Ramos (cell line): ENCODE measurements around the gene FBXO17.
"Not testable (repeated sequence)": the region's sequence is repeated elsewhere in the genome, so short reads cannot be mapped to it uniquely, and the experiment has no call there.

Experiments used
- in situ Hi-C: fragments of 300-500 bp; cut with MboI; formaldehyde crosslinking; loops from one replicate; pipeline ENCODE4 v1.14.3; 2022; ENCODE audit warnings: low sequenced_read_pairs; ENCODE audit not compliant: unreplicated experiment

FBXO17 gene, protein sequence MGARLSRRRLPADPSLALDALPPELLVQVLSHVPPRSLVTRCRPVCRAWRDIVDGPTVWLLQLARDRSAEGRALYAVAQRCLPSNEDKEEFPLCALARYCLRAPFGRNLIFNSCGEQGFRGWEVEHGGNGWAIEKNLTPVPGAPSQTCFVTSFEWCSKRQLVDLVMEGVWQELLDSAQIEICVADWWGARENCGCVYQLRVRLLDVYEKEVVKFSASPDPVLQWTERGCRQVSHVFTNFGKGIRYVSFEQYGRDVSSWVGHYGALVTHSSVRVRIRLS

DNA sequence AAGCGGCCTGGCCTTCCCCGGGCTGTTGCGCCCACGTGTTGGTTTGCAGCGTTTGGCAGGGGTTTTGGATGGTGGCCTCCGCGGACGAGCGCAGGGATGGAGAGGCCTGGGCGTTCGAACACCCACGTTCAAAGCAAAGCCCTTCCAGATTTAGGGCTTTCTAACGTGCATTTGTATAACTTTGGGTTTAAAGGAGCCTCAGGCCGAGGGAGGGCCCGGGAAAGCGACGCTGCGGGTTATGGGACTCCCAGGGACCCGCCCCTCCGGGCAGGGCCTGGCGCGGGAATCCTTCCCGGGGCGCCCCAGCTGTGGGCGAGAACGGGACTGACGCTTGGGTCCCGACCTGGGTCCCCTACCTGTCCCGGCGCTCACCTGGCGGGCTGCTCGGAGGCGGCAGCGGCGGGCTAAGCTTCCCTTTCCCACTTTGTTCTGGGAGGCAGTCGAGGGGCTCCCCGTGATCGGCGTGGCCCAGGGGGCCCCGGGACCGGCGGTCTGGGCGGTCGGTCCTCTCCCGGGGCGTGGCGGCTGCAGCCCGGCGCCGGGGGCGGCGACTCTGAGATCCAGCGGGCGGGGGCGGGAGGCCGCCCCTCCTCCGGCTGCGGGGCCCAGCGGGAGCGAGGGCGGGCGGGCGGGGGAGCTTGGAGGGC is at the start of gene FBXO17:
Gene FBXO17, minus strand, starts transcription at position 529 of the 647 bp plus-strand sequence. CDS start 25,423 bp downstream, outside the sequence.
- in situ Hi-C loops = no loop called here

DNA sequence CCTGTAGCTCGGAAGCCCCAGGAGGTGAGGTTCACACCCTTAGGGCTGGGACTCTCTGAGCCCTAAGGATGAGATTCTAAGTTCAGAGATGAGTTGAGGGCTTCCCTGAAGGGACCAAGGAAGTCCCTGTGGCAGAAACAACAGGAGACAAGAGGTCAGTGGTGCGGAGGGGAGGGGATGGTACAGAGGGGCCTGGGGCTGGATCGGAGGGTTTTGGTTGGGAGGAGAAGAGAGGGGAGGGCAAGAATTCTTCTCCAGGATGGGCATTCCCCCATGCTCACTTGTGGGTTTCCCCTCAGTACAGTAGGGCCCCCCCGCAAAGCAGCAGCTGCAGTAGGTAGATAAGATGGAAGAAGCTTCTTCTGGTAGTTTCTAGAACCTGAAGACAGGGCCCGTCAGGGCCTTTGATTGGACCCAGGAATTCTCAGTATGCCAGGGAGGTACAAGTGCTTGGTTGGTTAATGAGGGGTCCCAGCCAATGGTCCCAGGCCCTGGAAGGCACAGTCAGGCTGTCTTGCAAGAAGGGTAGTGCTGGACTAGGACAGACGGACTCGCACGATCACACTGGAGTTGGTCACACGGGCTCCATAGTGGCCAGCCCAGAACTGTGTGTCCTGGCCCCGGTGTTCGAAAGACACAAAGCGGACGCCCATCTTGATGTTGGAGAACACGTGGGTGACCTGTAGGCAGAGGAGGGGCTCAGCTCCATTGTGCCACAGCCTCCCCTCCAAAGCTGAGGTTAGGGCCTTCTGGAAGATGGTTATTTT is 49.5 kb upstream of the FBXO17 start:
- in situ Hi-C loops = no loop called here

DNA sequence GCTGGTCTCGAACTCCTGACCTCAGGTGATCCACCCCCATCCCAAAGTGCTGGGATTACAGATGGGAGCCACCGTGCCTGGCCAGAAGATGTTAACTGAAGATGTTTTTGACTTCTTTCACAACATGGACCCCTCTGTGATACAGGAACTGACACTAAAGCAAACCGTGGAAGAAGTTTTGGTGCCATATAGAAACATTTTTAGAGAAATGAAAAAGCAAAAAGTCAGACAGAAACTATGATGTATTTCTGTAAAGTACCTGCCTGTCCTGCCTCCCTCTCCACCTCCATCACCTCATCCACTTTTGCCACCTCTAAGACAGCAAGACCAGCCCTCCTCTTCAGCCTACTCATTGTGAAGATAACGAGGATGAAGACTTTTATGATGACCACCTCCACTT is 45.5 kb upstream of the FBXO17 start:
- in situ Hi-C loops = no loop called here

DNA sequence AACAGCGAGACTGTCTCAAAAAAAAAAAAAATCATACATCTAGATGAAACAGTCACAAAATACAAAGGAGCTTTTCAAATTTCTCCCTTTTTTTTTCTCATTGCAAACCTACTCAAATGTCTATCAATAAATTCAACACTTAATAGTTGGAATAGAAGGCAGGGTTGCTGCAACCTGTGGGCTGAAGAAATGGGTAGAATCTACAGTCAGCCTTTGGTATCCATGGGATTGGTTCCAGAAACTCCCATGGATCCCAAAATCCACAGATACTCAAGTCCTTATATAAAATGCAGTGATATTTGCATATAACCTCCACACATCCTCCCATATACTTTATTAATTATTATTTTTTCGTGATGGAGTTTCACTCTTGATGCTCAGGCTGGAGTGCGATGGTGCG is 42.1 kb upstream of the FBXO17 start:
- in situ Hi-C loops = no loop called here

DNA sequence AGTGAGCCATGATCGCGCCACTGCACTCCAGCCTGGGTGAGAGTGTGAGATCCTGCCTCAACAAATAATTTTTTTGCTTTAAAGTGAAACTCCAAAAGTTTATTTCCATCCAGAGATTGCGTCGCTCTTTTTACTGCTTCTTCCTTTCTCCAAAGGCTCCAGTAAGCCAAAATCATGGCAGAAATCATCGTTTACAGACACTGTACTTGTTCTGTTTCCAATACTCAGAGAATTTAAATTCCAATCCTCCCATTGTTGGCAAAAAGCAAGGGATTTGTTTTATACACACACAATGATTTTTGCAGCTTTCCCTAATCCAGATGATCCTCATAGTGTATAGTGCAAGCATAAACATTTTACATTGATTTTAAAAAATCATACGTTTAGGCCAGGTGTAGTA is 41.5 kb upstream of the FBXO17 start:
- in situ Hi-C loops = no loop called here

DNA sequence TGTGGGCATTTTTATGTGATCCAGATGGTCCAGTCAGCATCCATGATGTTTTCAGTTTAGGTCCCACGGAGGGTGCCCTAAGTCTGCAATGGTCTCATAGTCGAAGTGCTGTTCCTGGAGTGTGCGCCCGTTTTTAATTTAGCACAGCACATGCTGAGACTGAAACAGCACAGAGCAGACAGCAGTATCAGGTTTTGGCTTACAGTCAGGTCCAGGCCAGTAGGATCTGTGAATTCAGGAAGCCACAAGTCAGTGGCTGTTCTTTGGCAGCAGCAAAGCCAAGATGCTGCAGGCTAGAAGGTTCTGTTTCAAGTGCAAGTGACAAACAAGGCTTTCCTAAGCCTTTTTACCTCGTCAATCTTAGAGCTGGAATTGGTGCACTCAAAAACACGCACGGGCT is 38.5 kb upstream of the FBXO17 start:
- in situ Hi-C loops = no loop called here

DNA sequence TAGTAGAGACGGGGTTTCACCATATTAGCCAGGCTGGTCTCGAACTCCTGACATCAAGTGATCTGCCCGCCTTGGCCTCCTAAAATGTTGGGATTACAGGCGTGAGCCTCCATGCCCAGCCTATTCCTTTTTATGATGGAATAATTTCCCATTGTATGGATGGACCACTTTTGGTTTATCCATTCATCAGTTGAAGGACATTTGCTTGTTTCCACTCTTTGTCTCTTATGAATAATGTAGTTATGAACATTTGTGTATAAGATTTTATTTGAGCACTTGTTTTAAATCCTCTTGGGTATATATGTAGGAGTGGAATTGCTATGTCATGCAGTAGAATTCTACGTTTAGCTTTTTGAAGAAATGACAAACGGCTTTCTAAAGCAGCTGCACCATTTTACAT is 33.5 kb upstream of the FBXO17 start:
- in situ Hi-C loops = no loop called here

DNA sequence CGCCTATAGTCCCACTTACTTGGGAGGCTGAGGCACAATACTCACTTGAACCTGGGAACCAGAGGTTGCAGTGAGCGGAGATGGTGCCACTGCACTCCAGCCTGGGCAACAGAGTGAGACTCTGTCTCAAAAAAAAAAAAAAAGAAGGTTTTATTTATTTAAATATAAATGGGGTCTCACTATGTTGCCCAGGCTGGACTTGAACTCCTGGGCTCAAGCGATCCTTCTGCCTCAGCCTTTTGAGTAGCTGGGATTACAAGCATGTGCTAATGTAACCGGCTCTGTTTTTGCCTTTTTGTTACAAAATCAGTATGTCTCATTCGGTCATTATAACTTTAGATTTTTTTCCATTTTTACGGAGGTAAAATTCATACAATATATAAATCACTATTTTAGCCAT is 32.6 kb upstream of the FBXO17 start:
- in situ Hi-C loops = no loop called here

DNA sequence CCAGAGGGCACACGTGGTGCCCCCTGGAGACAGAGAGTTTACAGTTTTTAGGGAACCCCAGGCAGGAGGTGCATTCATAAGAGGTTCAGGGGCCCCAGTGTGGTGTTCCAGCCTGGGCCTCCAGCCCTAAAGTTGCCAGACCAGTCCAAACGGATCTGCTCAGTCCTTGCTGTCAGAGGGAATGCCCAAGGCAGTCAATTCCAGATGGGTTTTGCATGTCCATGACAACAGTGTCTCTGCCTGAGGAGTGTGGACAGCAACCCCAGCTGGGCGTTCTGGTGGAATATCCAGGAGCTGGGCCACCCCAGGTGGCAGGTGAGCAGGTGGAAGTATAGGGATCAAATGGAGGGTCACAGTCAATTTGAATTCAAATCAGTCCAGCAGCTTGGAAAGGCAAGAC is 31.6 kb upstream of the FBXO17 start:
- in situ Hi-C loops = no loop called here

DNA sequence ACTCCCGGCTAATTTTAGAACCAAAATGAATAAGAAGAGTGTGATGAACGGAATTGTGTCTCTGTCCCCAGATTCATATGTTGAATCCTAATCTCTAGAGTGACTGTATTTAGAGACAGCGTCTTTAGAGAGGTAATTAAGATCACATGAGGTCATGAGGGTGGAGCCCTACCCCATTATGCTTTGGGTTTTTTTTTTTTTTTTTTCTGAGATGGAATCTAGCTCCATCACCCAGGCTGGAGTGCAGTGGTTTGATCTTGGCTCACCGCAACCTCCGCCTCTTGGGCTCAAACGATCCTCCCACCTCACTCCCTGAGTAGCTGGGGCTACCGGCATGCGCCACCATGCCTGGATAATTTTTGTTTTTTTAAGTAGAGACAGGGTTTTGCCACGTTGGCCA is 28.9 kb upstream of the FBXO17 start:
- in situ Hi-C loops = no loop called here

DNA sequence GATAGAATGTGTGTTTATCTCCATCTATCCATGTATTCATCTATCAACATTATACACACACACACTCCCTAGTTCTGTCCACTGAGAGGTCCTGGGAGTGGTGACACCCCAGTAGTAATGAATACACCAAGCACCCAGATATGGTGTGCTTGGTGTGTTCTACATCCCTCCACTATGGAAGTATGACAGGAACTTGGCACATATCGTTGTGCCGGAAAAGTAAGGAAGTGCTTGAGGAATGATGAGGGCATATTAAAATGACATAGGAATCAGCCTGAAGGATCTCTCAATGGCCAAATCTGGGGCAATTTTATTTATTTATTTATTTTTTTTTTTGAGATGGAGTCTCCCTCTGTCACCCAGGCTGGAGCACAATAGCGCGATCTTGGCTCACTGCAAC is 28.3 kb upstream of the FBXO17 start:
- in situ Hi-C loops = no loop called here

DNA sequence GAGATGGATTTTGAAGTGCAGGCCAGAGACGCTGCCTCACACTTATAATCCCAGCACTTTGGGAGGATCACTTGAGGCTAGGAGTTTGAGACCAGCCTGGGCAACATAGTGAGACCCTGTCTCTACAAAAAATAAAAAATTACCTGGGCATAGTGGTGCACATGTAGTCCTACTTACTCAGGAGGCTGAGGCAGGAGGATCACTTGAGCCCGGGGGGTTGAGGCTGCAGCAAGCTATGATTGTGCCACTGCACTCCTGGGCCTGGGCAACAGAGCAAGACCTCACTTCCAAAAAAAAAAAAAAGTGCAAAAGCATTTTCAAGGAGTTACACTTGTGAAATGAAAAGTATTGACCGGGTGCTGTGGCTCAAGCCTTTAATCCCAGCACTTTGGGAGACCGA is 27.6 kb upstream of the FBXO17 start:
- in situ Hi-C loops = no loop called here

DNA sequence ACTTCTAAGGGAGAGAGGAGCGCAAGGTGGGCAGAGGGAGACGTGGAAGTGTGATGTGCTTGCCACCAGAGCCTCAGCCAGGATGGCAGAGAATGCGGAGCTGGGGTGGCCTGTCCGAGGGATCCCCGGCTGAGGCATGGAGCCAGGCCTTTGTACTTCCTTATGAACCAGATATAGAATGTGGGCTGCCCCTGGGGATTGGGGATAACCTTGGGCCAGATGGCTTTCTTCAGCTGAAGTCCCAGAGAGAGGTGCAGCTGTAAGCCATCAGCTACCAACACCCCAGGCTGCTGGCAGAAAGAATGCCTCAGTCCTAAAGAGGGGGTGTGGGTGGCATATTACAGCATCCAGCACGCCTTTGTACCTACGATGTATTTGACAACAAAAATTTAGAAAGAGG is 25.5 kb upstream of the FBXO17 start:
- in situ Hi-C loops = no loop called here

DNA sequence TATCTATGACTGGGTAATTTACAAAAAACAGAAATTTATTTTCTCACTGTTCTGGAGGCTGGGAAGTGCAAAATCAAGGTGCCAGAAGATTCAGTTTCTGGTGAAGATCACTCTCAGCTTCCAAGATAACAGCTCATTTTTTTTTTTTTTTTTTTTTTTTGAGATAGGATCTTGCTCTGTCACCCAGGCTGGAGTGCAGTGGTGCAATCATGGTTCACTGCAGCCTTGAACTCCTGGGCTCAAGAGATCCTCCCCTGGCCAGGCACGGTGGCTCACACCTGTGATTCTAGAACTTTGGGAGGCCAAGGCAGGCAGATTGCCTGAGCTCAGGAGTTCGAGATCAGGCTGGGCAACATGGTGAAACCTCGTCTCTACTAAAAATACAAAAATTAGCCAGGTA is 22.0 kb upstream of the FBXO17 start:
- in situ Hi-C loops = not testable (repeated sequence)

DNA sequence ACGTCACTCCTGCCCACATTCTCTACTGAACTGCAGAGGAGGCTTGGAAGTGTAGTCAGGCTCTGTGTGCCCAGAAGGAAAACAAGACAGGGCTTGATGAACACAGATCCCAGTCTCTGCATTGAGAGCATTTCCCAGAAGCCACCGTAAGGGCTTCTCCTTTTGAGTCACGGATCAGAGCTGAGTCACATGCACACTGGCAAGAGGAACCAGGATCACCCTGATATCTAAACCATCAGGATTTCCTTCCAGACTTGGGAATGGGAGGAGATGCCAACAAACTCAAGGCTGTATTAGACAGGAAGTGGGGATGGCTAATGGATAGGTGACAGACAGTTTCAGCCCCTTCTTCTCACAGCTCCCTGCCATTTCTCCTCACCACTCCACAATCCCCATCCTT is 17.7 kb upstream of the FBXO17 start:
- in situ Hi-C loops = no loop called here

DNA sequence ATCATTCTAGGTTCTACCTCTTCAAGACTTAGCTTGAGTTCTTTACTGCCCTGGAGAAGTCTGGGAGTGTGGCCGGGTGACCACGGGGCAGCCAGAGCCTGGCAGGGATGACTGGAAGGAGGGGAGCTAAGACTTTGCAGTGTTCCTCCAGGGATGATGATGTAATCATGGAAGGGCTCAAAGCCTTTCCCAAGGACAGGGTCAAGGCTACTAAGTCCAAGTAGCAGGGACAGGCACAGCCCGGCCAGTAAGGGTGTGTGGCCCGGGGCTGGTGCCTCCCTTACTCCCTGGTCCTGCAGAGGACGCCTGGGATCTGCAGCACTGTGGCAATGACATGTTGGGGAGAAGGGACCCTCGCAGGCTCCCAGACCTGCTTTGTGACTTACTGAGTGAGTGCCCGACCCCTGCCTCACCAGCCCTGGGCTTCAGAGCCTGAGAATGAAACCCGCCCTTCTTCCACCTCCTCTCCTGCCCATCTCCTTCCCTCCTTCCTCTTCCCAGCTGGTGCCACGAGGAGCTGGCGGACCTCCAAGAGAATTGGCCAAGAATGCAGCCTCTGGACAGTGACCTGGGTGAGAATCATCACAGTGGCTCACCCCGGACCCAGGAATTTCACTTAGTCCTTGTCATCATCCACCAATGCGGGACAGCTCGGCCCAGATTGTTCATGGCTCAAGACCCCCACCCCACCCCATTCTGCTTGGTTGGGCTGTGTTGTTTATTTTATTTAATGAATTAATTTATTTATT is 15.6 kb upstream of the FBXO17 start:
- in situ Hi-C loops = no loop called here

DNA sequence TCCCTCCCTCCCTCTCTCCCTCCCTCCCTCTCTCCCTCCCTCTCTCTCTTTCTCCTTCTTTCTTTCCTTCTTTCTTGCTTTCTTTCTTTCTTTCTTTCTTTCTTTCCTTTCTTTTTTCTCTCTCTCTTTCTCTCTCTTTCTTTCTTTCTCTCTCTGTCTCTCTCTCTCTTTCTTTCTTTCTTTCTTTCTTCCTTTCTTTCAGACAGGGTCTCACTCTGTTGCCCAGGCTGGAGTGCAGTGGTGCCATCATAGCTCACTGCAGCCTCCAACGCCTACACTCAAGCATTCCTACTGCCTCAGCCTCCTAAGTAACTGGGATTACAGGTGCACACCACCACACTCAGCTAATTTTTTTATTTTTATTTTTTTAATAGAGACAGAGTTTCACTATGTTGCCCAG is 14.1 kb upstream of the FBXO17 start:
- in situ Hi-C loops = not testable (repeated sequence)

DNA sequence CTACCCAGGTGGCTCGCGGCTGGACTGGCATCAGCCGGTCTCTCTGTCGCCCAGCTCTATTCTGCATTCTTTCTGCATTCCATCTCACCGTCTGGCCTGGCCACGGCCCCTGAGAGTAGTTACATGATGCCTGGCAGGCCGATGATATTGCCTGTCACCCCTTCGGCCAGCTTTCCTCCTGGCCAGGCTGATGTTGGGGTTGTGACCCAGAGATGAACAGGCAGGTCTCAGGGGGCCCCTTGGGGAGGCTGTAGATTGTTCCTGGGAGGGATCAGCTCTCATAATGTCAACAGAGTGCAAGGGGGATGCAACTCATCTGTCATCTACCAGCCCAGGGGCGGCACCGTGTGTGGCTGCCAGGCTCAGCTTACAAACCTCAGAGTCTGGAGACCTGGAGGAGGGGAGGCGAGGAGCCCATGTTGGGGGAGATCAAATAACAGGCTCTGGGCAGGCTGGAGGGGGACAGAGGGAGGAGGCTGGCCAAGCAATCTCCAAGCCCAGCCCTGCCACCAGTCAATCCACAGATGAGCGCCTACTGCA is 13.6 kb upstream of the FBXO17 start:
- in situ Hi-C loops = no loop called here

DNA sequence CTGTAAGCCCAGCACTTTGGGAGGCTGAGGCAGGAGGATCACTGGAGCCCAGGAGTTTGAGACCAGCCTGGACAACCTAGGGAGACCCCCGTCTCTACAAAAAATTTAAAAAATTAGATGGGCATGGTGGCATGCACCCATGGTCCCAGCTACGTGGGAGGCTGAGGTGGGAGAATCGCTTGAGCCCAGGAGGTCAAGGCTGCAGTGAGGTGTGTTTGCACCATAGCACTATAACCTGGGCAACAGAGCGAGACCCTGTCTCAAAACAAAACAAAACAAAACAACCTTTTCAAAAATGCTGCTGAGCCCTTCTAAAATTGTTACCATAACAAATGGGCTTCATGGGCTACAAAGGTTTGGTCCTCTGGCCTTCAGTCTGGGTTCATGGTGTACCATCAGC is 13.1 kb upstream of the FBXO17 start:
- in situ Hi-C loops = not testable (repeated sequence)

DNA sequence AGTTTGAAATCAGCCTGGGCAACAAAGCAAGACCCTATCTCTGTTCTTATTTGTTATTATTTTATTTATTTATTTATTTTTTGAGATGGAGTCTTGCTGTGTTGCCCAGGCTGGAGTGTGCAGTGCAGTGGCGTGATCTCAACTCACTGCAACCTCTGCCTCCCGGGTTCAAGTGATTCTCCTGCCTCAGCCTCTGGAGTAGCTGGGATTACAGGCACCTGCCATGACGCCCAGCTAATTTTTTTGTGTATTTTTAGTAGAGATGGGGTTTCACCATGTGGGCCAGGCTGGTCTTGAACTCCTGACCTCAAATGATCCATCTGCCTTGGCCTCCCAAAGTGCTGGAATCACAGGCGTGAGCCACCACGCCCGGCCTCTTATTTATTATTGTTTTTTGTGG is 12.2 kb upstream of the FBXO17 start:
- in situ Hi-C loops = not testable (repeated sequence)

DNA sequence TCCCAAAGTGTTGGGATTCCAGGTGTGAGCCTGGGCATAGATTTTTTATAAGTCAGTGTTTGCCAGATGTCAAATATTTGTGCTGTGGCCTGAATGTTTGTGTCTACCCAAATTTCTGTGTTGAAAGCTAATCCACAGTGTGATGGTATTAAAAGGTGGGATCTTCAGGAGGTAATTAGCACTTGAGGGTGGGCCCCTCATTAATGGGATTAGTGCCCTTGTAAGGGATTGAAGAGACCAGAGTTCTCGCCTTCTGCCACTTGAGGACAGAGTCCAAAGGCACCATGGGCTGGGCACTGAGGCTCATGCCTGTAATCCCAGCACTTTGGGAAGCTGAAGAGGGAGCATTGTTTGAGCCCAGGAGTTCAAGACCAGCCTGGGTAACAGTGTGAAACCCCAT is 9.7 kb upstream of the FBXO17 start:
- in situ Hi-C loops = no loop called here
